Measurements from ENCODE around the gene UBA52.

Gene UBA52

DNA sequence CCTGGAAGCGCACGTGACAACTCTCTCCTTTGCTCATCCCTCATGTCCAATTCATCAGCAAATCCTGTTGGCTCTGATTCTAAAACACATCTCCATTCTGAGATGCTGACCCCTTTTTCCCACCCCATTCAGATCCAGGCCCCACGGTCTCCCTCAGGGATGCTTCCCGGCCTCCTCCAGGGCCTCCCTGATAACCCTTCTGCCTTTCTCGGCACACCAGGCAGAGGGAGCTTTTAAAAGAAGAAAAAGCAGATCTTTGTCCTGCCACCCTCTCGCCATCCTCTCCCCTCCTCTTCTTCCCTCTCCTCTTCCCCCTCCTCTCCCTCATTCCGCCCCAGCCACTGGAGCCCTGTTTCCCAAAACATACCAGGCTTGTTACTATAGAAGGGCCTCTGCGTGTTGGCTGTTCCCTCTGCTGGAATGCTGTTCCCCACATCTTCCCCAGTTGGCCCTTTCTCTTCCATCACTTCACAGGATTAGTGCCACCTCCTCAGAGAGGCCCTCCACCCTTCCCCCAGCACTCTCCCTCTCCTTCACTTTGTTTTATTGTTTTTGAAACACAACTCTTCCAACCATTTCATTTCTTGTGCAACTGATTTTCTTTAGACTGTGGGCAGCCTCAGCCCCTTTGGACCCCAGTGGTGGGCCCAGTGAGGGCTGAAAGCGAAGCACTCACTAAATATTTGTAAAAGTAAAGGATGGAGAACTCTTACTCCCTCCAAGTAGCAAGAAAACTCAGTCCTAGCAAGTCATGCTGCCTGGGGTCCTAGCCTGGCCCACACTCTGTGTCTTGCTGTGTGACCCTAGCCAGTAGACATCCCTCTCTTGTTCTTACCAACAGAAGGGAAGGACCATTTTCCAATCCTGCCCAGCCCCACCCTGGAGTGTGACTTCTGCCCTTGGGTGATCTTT lies 37.4 kb downstream of the UBA52 start:
- DNase-seq = no peak

DNA sequence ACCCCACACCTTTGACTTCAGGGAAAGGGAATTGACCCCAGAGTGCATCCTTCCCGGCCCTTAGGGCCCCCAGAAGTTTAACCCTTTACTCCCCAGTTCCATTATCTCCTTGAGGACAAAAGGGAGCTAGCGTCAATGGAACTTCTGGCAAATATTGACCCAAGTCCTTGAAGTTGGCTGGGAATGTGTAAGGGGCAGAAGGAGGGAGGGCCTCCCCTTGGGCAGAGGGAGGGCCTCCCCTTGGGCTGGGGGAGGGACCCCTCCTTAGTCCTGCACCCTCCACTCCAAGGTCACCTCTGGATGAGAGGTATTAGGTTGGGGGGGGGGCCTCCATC lies 38.0 kb downstream of the UBA52 start:
- no peak for DNase-seq

DNA sequence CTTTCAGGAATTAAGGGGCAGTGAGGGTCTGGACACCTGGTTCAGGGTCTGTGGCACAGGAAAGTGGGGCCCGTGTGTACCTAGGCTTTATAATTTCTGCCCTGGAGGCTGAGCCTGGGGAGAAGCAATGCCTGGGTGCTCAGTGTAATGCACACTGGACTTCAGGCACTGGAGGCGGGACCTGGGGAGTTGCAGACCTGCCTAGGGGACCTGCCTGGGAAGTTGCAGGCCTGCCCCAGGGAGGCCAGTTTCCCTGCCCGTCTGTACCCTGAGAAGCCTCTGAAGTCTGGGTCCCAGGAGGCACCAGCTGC lies 38.5 kb downstream of the UBA52 start:
- DNase-seq = no peak

DNA sequence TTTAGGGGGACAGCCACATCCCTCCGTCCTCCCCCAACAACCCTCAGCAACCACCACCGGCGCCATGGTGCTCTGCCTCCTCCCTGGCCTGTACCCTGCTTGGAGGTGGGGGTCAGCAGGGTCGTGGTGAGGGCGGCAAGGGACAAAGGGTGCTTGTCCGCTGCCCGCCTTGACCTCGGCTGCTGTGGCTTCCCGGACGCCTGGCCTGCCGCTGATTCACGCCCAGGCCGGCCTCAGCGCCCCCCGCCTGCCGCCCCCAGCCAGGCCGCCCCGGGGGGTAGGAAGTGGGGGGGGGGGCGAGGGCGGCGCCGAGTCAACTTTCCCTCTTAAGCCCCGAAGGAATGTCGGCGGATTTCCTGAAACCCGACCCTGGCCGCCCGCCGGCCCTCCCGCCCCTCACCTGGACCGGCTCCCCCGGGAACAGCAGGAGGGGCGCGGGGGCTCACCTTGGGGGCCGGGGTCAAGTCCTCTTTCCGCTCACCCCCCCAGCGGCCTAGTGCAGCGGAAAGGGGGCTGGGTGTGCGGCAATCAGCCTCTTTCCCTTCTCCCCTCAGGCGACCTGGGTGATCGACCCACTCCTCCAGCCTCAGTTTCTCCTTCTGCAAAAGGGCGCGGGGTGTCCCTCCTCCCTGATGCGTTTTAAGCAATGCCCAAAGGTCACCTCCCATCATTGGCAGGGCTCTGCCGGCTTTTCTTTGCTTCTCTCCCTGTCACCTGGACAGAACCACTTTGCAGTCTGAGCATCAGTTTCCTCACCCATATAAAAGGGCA lies 39.1 kb downstream of the UBA52 start:
- DNase-seq = no peak

DNA sequence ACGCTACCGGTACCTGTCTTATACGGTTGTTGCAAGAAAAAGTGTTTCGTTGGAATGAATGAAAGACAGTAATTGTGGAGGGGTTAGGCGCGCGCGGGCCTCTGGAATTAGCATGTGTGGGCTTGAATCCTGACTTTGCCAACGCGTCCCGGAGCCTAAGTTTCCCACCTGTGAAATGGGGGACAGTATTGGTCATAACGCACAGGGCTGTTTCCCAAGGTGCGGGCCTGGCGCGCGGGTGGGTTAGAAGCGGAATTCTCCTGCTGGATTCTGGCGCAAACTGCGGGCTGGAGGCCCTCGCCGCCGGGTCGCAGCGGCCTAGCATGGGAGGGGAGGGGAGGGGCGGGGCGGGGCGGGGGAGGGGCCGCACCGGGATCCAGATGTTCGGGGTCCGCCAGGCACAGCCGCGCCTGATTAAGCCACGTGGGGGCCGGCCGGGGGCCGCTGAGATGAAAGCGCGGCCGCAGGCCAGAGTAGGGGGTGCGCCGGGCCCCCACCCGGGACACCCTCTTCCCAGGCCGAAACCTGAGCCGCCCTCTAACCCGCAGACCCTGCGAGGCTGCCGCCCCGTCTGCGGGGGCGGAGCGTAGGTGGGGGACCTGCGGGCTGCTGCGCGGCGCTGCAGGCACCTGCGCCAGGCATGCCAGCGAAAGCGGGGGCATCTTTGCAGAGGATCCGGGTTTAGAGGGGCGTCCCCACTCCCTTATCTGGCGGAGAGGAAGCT lies 39.8 kb downstream of the UBA52 start:
- DNase-seq = no peak

DNA sequence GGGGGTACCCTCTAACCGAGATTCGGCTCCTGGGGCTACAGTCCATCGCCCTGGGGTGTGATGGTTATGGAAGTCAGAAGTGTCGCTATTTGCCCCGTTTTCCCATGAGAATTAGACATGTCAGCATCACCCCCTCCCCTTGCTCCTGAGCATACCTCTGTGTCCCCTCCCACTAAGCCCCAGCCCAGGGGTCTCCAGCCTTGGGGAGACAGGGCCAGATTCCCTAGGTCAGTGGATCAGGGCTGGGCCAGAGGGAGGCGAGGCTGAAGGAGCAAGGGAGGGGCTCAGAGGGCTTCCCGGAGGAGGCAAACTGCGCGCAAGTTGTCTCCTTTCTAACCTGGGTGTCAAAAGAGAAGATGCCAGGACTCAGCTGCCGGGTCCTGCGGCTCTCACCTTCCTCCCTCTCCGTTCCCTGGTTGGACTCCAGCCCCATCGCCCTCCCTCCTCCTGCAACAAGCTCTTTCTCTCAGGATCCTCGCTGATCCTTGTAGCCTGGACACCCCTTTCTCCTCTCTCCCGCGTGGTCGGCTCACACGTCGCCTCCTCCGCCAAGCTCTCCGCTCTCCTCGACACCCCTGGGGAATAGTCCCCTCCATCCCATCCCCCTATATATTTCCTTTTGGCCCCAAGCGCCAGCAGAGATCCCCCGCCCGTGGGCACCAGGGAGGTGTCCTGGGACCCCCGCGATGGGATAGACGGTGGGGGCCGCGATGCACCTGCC lies 40.6 kb downstream of the UBA52 start:
- DNase-seq = no peak

DNA sequence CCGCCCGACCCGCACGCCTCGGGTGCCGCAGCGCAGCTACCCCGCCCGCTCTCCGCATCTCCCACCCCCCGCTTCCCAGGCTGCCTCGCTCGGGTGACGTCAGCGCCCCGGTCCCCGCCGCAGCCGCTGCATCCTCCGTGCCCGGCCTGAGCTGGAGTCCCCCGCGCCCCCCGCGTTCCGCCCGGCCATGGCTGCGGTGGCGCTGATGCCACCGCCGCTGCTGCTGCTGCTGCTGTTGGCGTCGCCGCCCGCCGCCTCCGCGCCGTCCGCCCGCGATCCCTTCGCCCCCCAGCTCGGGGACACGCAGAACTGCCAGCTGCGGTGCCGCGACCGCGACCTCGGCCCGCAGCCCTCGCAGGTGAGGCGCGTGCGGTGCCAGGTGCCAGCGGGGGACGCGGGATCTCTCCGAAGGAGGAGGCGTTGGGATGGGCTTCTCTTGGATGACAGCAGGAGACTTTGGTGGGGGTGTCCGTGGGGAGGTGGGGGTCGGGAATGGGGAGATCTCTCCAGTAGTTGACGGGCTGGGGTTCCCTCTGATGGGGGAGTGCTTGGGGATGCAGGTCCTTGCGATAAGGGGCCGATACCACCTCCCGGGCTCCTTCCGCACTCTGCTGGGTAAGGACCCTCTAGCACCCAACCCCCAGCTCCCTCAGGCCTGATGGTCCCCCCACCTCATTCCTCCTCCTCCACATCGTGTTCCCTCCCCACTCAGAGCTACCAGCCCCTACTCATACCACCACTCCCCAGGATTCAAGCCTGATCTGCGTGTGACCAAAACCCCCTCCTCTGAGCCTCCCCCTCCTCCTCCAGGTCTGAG lies 41.3 kb downstream of the UBA52 start, which contains the start of gene TMEM59L:
Gene TMEM59L, plus strand, starts transcription at position 99 of the 817 bp plus-strand sequence. Its CDS starts 89 bp downstream, at position 188.
- no peak for DNase-seq

DNA sequence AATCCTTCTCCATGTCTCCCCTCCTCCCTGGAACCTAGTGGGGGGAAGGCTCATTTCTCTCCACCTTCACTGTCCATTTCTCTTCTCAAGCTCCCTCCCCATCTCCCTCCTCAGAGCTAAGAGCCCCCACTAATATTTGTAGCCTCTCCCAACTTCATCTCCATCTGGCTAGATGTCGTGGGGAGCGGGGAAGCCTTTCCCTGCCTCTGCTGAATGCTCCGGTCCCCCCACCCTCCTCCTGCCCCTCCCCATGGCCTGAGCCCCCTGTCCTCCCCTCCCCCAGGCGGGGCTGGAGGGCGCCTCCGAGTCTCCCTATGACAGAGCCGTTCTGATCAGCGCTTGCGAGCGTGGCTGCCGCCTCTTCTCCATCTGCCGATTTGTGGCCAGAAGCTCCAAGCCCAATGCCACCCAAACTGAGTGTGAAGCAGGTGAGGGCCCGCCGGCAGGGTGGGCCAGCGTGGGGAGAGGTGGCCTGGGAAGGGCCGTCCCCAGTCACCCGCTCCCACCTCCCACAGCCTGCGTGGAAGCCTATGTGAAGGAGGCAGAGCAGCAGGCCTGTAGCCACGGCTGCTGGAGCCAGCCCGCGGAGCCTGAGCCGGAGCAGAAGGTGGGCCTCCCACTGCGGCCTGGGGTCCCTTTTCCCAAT lies 42.1 kb downstream of the UBA52 start:
- no peak for DNase-seq

DNA sequence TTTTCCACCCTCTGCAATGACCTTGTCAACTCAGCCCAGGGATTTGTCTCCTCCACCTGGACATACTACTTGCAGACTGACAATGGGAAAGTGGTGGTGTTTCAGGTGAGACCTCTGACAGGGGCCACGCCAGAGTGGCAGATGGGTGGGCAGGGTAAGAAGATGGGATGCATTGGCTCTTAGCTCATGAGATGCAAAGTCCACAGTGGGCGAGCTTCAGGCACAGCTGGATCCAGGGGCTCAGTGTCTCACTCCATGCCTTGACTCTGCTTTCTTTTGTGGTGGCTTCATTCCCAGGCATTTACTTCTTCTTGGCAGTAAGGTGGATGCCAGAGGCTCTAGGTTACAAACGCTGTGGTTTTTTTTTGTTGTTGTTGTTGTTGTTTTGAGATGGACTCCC lies 44.4 kb downstream of the UBA52 start:
- DNase-seq = no peak

DNA sequence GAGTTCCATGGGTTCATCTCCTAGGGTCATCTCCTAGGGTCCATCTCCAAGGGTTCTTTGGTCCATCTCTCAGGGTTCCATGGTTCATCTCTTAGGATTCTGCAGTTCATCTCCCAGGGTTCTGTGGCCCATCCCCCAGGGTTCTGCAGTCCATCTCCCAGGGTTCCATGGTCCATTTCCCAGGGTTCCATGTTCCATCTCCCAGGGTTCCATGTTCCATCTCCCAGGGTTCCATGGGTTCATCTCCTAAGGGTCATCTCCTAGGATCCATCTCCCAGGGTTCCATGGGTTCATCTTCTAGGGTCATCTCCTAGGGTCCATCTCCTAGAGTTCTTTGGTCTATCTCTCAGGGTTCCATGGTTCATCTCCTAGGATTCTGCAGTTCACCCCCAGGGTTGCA lies 45.9 kb downstream of the UBA52 start:
- no peak for DNase-seq

DNA sequence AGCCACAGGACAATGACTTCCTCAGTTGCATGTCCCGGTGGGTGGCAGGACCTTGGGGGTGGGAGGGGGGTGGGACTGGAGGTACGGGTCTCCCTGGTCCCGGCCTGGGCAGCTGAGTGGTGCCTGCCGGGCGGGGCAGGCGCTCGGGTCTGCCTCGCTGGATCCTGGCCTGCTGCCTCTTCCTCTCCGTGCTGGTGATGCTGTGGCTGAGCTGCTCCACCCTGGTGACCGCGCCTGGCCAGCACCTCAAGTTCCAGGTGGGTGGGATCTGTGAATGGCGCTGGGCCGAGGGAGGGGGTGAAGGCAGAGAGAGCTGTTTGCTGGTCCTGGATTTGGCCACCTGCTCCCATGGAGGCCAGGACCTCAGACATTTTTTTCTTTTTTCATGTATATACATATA lies 46.6 kb downstream of the UBA52 start:
- DNase-seq = no peak

DNA sequence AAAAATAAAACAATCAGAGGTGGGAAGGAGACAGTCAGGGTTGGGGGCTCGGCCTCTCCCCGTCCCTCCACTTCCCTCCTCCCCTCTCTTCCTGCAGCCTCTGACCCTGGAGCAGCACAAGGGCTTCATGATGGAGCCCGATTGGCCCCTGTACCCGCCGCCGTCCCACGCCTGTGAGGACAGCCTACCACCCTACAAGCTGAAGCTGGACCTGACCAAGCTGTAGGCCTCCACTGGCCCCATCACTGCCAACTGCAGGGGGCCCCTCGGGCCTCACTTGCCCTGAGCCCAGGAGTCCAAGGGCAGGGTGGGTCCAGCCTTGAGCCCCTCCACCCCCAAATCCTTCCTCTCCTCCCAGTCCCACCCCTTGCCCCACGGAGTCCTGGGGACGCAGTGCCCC lies 48.7 kb downstream of the UBA52 start:
- DNase-seq = no peak

DNA sequence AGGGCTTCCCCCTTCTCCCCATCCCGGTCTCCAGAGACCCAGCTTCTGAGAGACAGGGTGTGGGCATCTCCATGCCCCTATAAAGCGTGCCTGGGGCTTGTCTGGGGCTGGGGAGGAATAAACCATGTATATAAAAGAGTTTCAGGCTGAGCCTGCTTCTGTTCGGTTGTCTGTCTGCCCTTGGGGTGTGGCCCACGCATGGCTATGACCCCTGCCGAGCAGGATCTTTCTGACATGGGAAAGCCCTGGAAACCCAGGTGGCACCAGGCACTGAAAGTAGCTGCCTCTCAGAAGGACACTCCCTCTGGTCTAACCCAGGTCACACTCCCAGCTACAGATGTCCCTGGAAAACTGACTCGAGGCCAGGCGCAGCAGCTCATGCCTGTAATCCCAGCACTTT lies 49.2 kb downstream of the UBA52 start:
- DNase-seq = no peak

DNA sequence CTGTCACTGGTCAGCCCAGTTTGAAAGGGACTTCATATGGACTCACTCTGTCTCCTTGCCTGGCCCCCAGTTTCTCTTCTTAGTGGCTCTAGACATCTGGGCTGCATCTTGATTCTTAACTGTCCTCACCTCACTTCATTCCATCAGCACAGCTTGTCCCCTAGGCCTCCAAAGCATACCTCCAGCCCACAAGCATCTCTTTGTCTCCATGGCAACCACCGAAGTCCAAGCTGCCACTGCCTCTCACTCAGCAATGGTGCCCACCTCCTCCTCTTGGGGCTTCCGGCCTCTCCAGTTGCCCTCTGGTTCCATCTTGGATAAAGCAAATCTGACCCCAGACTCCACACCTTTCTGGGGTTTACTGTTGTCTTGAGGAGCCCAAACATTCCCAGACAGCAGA lies 55.2 kb downstream of the UBA52 start:
- no peak for DNase-seq

Data from NCI-H748 treated with DMSO at 0.1 percent for 48 hours (cell line).